PC-9 (cell line): ENCODE results near the gene CD7. TPM values are rescaled to one million over a fixed set of nuclear protein-coding genes. Genes with fewer than 3 reads are reported as not detected.

Source experiments
- BruUV-seq: library from RNA; stranded (reverse); fragments of 400-500 nt; replicated peaks from 2 replicates; lab custom pipeline; 2021; lab: Mats Ljungman, UMichigan
- CTCF ChIA-PET: fragments of 300-600 bp; sonication (Branson Sonifier 250); formaldehyde crosslinking; loops from one replicate; lab custom pipeline; 2022; ENCODE audit warnings: antibody characterized with exemption; lab: Charles Lee
- POLR2A ChIA-PET: fragments of 300-600 bp; sonication (Branson Sonifier 250); formaldehyde crosslinking; loops from one replicate; lab custom pipeline; 2022; ENCODE audit warnings: antibody characterized with exemption; ENCODE audit not compliant: unreplicated experiment; lab: Charles Lee
- DNase-seq, 2 experiments: peaks; one replicate each; pipeline versions ENCODE4 v3.0.0 to v3.0.0-alpha.2; 2015 to 2022; ENCODE audit warnings: mixed read lengths in 1 of 2
- H2AFZ ChIP-seq: fragments of 200-600 bp; sonication (generic); 2 replicates; pipeline ENCODE4 v1.8.1; 2017; ENCODE audit warnings: antibody characterized with exemption
- H3F3A ChIP-seq: fragments of 200-600 bp; sonication (generic); 2 replicates; pipeline ENCODE4 v1.8.1; 2017; ENCODE audit warnings: antibody characterized with exemption, mild to moderate bottlenecking, low read depth; ENCODE audit not compliant: insufficient read depth
- H3K27ac ChIP-seq: fragments of 200-600 bp; sonication (generic); 2 replicates; pipeline ENCODE4 v1.6.1; 2016; ENCODE audit warnings: mixed run types
- H3K27me3 ChIP-seq: fragments of 200-600 bp; sonication (generic); 2 replicates; pipeline ENCODE4 v1.6.1; 2016; ENCODE audit warnings: low read depth, mixed run types; ENCODE audit not compliant: insufficient read depth
- H3K36me3 ChIP-seq: fragments of 200-600 bp; sonication (generic); 2 replicates; pipeline ENCODE4 v1.6.1; 2016; ENCODE audit warnings: low read depth, mixed run types
- H3K4me1 ChIP-seq: fragments of 200-600 bp; sonication (generic); replicated peaks from 2 replicates; pipeline ENCODE4 v1.6.1; 2016; ENCODE audit warnings: mixed run types; ENCODE audit not compliant: insufficient read depth
- H3K4me2 ChIP-seq: fragments of 200-600 bp; sonication (generic); 2 replicates; pipeline ENCODE4 v1.6.1; 2017; ENCODE audit warnings: mixed run types
- H3K4me3 ChIP-seq: fragments of 200-600 bp; sonication (generic); 2 replicates; pipeline ENCODE4 v1.6.1; 2016; ENCODE audit warnings: mixed run types
- H3K79me2 ChIP-seq: fragments of 200-600 bp; sonication (generic); 2 replicates; pipeline ENCODE4 v1.6.1; 2017; ENCODE audit warnings: low read depth, mixed run types
- H3K9me2 ChIP-seq: fragments of 200-600 bp; sonication (generic); 2 replicates; pipeline ENCODE4 v1.8.1; 2017; ENCODE audit warnings: mild to moderate bottlenecking; ENCODE audit not compliant: insufficient read depth
- H3K9me3 ChIP-seq: fragments of 200-600 bp; sonication (generic); 2 replicates; pipeline ENCODE4 v1.8.1; 2016; ENCODE audit warnings: low read depth; ENCODE audit not compliant: insufficient read depth
- H4K20me1 ChIP-seq: fragments of 200-600 bp; sonication (generic); 2 replicates; pipeline ENCODE4 v1.8.1; 2017; ENCODE audit not compliant: insufficient read depth
- CTCF ChIP-seq: fragments of 200-600 bp; sonication (generic); conservative IDR thresholded peaks from 2 replicates; pipeline ENCODE4 v1.6.1; 2017; ENCODE audit warnings: mixed run types, antibody characterized with exemption, mild to moderate bottlenecking, moderate library complexity
- EZH2 ChIP-seq: fragments of 200-600 bp; sonication (generic); IDR thresholded peaks from 2 replicates; pipeline ENCODE4 v1.8.0; 2017; ENCODE audit warnings: antibody characterized with exemption, low read depth
- intact Hi-C: fragments of 100-400 bp; cut with micrococcal nuclease; formaldehyde crosslinking; loops from one replicate; pipeline ENCODE4 v1.10.0; 2022; ENCODE audit not compliant: unreplicated experiment
- total RNA-seq: library from RNA; stranded (reverse); gene quantifications from 2 replicates; pipeline ENCODE4 v1.2.3, GENCODE V29; 2021

The CD7 gene
- total RNA-seq, 1 experiment from 2014 or later: 0.68 TPM

- Histone ChIP-seq H3K9me3 (no peaks in the 10 kb centered on the region), H3K36me3 (no peaks in the 10 kb centered on the region), H3F3A (peaks cover 36% of the 10 kb centered on the region), H3K27ac (no peak overlapping the region), H3K4me1 (peaks cover 24% of the 10 kb centered on the region), H3K4me2 (0 out of 2 replicates have a peak overlapping the region, but pooled peaks have one; percentile 42), H3K27me3 (no peaks in the 10 kb centered on the region), H3K79me2 (peaks cover 7% of the 10 kb centered on the region; the same call in 1 of the 2 replicates), H3K9me2 (no peaks in the 10 kb centered on the region), H4K20me1 (no peaks in the 10 kb centered on the region), H2AFZ (no peak overlapping the region), H3K4me3 (no peak overlapping the region)
- intact Hi-C loops: no loop called here
- ChIA-PET CTCF (no interaction called here), POLR2A (no interaction called here)
- BruUV-seq: TSS peak; percentile 74
- TF ChIP-seq EZH2: no peak
- TF ChIP-seq CTCF: no peak
- DNase-seq: no peak
Measured at GRCh38 chr17:82294064-82294773, 23.2 kb downstream of the CD7 start.

GRCh38 chr17:82292251-82293154, 24.9 kb downstream of the CD7 start:
- H3K27me3 ChIP-seq: no peaks in the 10 kb centered on the region
- no peaks in the 10 kb centered on the region for H3K9me3 ChIP-seq
- no peaks in the 10 kb centered on the region for H3K9me2 ChIP-seq
- H3K36me3 ChIP-seq: no peaks in the 10 kb centered on the region
- H3K27ac ChIP-seq: peak overlapping the region; percentile 64
- H3K4me1 ChIP-seq: peaks cover 32% of the 10 kb centered on the region
- peak overlapping the region; percentile 71 for H3K4me2 ChIP-seq
- H3K79me2 ChIP-seq: peaks cover 7% of the 10 kb centered on the region; the same call in 1 of the 2 replicates
- ChIA-PET POLR2A (interaction anchor here (0.5 to 1.0 kb wide), 11 partner anchors 10 to 300 kb away, joined by 3 to 18 read pairs (median 5); partner anchors contain the start of genes CSNK1D and SECTM1), CTCF (interaction anchor here (0.6 kb wide), 1 partner anchor 273 kb away, joined by 9 read pairs; no protein-coding TSS in a partner anchor)
- DNase-seq: peak; percentile 91 to 93
- H3K4me3 ChIP-seq: peak overlapping the region; percentile 64
- intact Hi-C loops: loop anchor here (2.0 kb wide), 1 partner anchor 46 kb away; no protein-coding TSS in a partner anchor
- TF ChIP-seq EZH2 (no peak), CTCF (no peak)
- peak overlapping the region; percentile 76 for H2AFZ ChIP-seq
- no peaks in the 10 kb centered on the region for H4K20me1 ChIP-seq
- BruUV-seq: TSS peak; percentile 79
- H3F3A ChIP-seq: peaks cover 39% of the 10 kb centered on the region
